GM12878 (cell line): Measurements from ENCODE around the gene MALT1. TPM values are rescaled to one million over a fixed set of nuclear protein-coding genes. Genes with fewer than 3 reads are reported as not detected.

Experiments
- BACH1 ChIP-seq: fragments of 450-650 bp; IDR thresholded peaks from 2 replicates; pipeline ENCODE4 v1.6.1; 2017; ENCODE audit warnings: mild to moderate bottlenecking, borderline replicate concordance
- BHLHE40 ChIP-seq, 2 experiments: fragments of 450-650 bp in 1 of 2; IDR thresholded peaks; 2 replicates each; pipeline ENCODE4 v1.6.1; 2011 to 2017; ENCODE audit warnings: low read depth in 2 of 2, borderline replicate concordance in 1 of 2, improper control_type of control experiment in 1 of 2, low read length in 1 of 2, mild to moderate bottlenecking in 1 of 2
- BRCA1 ChIP-seq: IDR thresholded peaks from 2 replicates; pipeline ENCODE4 v1.6.1; 2011; ENCODE audit warnings: low read depth, low read length, improper control_type of control experiment
- IKZF1 ChIP-seq: fragments of 450-650 bp; conservative IDR thresholded peaks from 2 replicates; pipeline ENCODE4 v1.6.1; 2017; ENCODE audit warnings: antibody characterized with exemption, mild to moderate bottlenecking
- IKZF2 ChIP-seq, 2 experiments: fragments of 450-650 bp; IDR thresholded peaks; 2 replicates each; pipeline ENCODE4 v1.6.1; 2017; ENCODE audit warnings: mild to moderate bottlenecking in 2 of 2, moderate library complexity in 2 of 2
- MEF2B ChIP-seq: fragments of 450-650 bp; IDR thresholded peaks from 2 replicates; pipeline ENCODE4 v1.6.1; 2018; ENCODE audit warnings: mild to moderate bottlenecking, moderate library complexity; ENCODE audit not compliant: partially characterized antibody, poor library complexity, severe bottlenecking
- POLR2AphosphoS5 ChIP-seq: IDR thresholded peaks from 2 replicates; pipeline ENCODE4 v1.6.1; 2011; ENCODE audit warnings: mild to moderate bottlenecking, low read length, inconsistent platforms
- RAD51 ChIP-seq: fragments of 450-650 bp; IDR thresholded peaks from 2 replicates; pipeline ENCODE4 v1.6.1; 2016; ENCODE audit warnings: moderate library complexity, mild to moderate bottlenecking, inconsistent platforms
- TCF7 ChIP-seq: IDR thresholded peaks from 2 replicates; pipeline ENCODE4 v1.6.1; 2014; ENCODE audit warnings: antibody characterized with exemption, borderline replicate concordance
- ZNF217 ChIP-seq: fragments of 450-650 bp; IDR thresholded peaks from 2 replicates; pipeline ENCODE4 v1.6.1; 2017; ENCODE audit warnings: antibody characterized with exemption, mild to moderate bottlenecking
- polyA plus RNA-seq, 11 experiments: library from polyadenylated mRNA; depleted of rRNA in 4 of 11; unstranded in 6 of 11; stranded (reverse) in 5 of 11; fragments of >200 nt; fragmentation: Nextera tagmentation in 4 of 11; fragmentation: Illumina TruSeq in 1 of 11; extraction: Ambion mirVana in 4 of 11; extraction: Trizol in 1 of 11; gene quantifications; 1 replicate in 1 of 11; 2 replicates in 10 of 11; pipeline versions ENCODE4 v1.2.1 to v1.2.3, GENCODE V29; 2011 to 2016; ENCODE audit warnings: inconsistent platforms in 2 of 11, missing spikeins in 2 of 11, low read depth in 1 of 11
- total RNA-seq, 4 experiments: library from RNA; depleted of rRNA in 3 of 4; stranded (reverse); fragments of >200 nt in 3 of 4; fragmentation: Illumina TruSeq in 1 of 4; extraction: Trizol in 1 of 4; gene quantifications; 2 replicates each; pipeline versions ENCODE4 v1.2.1 to v1.2.3, GENCODE V29; 2013 to 2021
- TF ChIP-seq, protein P1 (sequence below): IDR thresholded peaks from 2 replicates; pipeline ENCODE4 v1.6.1; 2012; ENCODE audit warnings: improper control_type of control experiment, low read depth, low read length; ENCODE audit not compliant: insufficient replicate concordance
- TF ChIP-seq, protein P2 (sequence below): fragments of 450-650 bp; IDR thresholded peaks from 2 replicates; pipeline ENCODE4 v1.6.1; 2017; ENCODE audit warnings: mild to moderate bottlenecking, moderate library complexity
- TF ChIP-seq, protein P3 (sequence below): fragments of 450-650 bp; IDR thresholded peaks from 2 replicates; pipeline ENCODE4 v1.6.1; 2017; ENCODE audit warnings: mild to moderate bottlenecking, moderate library complexity

The MALT1 gene
- total and polyA plus RNA-seq, 10 of the 15 experiments (the other 5 are each of a cell fraction or from before 2014, with no cell fraction given) = 17.6 to 126 (median 45.4) TPM

DNA sequence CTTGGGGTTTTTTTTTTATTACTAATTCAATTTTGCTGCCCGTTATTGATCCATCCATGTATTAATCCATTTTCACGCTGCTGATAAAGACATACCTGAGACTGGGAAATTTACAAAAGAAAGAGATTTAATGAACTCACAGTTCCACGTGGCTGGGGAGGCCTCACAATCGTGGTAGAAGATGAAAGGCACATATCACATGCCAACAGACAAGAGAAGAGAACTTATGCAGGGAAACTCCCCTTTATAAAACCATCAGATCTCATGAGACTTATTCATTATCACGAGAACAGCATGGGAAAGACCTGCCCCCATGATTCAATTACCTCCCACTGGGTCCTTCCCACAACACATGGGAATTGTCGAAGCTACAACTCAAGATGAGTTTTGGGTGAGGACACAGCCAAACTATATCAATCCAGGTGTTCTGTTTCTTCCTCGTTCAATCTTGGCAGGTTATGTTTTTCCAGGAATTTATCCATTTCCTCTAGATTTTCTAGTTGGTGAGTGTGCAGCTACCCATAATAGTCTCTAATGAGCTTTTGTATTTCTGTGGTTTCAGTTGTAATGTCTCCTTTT is 18.0 kb upstream of the MALT1 start (continued):
- TF ChIP-seq, protein P1, sequence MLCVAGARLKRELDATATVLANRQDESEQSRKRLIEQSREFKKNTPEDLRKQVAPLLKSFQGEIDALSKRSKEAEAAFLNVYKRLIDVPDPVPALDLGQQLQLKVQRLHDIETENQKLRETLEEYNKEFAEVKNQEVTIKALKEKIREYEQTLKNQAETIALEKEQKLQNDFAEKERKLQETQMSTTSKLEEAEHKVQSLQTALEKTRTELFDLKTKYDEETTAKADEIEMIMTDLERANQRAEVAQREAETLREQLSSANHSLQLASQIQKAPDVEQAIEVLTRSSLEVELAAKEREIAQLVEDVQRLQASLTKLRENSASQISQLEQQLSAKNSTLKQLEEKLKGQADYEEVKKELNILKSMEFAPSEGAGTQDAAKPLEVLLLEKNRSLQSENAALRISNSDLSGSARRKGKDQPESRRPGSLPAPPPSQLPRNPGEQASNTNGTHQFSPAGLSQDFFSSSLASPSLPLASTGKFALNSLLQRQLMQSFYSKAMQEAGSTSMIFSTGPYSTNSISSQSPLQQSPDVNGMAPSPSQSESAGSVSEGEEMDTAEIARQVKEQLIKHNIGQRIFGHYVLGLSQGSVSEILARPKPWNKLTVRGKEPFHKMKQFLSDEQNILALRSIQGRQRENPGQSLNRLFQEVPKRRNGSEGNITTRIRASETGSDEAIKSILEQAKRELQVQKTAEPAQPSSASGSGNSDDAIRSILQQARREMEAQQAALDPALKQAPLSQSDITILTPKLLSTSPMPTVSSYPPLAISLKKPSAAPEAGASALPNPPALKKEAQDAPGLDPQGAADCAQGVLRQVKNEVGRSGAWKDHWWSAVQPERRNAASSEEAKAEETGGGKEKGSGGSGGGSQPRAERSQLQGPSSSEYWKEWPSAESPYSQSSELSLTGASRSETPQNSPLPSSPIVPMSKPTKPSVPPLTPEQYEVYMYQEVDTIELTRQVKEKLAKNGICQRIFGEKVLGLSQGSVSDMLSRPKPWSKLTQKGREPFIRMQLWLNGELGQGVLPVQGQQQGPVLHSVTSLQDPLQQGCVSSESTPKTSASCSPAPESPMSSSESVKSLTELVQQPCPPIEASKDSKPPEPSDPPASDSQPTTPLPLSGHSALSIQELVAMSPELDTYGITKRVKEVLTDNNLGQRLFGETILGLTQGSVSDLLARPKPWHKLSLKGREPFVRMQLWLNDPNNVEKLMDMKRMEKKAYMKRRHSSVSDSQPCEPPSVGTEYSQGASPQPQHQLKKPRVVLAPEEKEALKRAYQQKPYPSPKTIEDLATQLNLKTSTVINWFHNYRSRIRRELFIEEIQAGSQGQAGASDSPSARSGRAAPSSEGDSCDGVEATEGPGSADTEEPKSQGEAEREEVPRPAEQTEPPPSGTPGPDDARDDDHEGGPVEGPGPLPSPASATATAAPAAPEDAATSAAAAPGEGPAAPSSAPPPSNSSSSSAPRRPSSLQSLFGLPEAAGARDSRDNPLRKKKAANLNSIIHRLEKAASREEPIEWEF = peak; percentile 43
- TF ChIP-seq ZNF217 (0 out of 2 replicates have a peak, but pooled peaks have one; percentile 23), BRCA1 (peak; percentile 40; the same call in 1 of the 2 replicates), POLR2AphosphoS5 (peak; percentile 58), BACH1 (peak; percentile 43; the same call in 1 of the 2 replicates), IKZF2 (IDR thresholded peaks at IDR 0.05) (peak; percentile 72 to 78), BHLHE40 (IDR thresholded peaks at IDR 0.05; ENCODE audit: borderline replicate concordance in 1 of 2, low read depth in 2 of 2, low read length in 1 of 2) (peak in 1 of 2 experiments; percentile 64; a peak in 1 of 4 replicates), IKZF1 (peak; percentile 47; the same call in 1 of the 2 replicates), TCF7 (0 out of 2 replicates have a peak, but pooled peaks have one; percentile 36), MEF2B (peak; percentile 92), RAD51 (peak; percentile 70)
- TF ChIP-seq, protein P2, sequence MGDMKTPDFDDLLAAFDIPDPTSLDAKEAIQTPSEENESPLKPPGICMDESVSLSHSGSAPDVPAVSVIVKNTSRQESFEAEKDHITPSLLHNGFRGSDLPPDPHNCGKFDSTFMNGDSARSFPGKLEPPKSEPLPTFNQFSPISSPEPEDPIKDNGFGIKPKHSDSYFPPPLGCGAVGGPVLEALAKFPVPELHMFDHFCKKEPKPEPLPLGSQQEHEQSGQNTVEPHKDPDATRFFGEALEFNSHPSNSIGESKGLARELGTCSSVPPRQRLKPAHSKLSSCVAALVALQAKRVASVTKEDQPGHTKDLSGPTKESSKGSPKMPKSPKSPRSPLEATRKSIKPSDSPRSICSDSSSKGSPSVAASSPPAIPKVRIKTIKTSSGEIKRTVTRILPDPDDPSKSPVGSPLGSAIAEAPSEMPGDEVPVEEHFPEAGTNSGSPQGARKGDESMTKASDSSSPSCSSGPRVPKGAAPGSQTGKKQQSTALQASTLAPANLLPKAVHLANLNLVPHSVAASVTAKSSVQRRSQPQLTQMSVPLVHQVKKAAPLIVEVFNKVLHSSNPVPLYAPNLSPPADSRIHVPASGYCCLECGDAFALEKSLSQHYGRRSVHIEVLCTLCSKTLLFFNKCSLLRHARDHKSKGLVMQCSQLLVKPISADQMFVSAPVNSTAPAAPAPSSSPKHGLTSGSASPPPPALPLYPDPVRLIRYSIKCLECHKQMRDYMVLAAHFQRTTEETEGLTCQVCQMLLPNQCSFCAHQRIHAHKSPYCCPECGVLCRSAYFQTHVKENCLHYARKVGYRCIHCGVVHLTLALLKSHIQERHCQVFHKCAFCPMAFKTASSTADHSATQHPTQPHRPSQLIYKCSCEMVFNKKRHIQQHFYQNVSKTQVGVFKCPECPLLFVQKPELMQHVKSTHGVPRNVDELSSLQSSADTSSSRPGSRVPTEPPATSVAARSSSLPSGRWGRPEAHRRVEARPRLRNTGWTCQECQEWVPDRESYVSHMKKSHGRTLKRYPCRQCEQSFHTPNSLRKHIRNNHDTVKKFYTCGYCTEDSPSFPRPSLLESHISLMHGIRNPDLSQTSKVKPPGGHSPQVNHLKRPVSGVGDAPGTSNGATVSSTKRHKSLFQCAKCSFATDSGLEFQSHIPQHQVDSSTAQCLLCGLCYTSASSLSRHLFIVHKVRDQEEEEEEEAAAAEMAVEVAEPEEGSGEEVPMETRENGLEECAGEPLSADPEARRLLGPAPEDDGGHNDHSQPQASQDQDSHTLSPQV = peak; percentile 50; the same call in 1 of the 2 replicates
- TF ChIP-seq, protein P3, sequence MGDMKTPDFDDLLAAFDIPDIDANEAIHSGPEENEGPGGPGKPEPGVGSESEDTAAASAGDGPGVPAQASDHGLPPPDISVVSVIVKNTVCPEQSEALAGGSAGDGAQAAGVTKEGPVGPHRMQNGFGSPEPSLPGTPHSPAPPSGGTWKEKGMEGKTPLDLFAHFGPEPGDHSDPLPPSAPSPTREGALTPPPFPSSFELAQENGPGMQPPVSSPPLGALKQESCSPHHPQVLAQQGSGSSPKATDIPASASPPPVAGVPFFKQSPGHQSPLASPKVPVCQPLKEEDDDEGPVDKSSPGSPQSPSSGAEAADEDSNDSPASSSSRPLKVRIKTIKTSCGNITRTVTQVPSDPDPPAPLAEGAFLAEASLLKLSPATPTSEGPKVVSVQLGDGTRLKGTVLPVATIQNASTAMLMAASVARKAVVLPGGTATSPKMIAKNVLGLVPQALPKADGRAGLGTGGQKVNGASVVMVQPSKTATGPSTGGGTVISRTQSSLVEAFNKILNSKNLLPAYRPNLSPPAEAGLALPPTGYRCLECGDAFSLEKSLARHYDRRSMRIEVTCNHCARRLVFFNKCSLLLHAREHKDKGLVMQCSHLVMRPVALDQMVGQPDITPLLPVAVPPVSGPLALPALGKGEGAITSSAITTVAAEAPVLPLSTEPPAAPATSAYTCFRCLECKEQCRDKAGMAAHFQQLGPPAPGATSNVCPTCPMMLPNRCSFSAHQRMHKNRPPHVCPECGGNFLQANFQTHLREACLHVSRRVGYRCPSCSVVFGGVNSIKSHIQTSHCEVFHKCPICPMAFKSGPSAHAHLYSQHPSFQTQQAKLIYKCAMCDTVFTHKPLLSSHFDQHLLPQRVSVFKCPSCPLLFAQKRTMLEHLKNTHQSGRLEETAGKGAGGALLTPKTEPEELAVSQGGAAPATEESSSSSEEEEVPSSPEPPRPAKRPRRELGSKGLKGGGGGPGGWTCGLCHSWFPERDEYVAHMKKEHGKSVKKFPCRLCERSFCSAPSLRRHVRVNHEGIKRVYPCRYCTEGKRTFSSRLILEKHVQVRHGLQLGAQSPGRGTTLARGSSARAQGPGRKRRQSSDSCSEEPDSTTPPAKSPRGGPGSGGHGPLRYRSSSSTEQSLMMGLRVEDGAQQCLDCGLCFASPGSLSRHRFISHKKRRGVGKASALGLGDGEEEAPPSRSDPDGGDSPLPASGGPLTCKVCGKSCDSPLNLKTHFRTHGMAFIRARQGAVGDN = peak; percentile 69; the same call in 1 of the 2 replicates
